ENCODE measurements around the gene OMP. TPM values are rescaled to one million over a fixed set of nuclear protein-coding genes. Genes with fewer than 3 reads are reported as not detected.

OMP gene
- total and polyA plus RNA-seq, 3 experiments from 2014 or later: not detected

GRCh38 chr11:77144196-77144856 is 41.7 kb downstream of the OMP start:
- peaks cover 9% of the 10 kb centered on the region for H3K4me1 ChIP-seq (ENCODE audit: insufficient read depth, low read length)
- H3K36me3 Mint-ChIP-seq: no peaks in the 10 kb centered on the region
- no peak overlapping the region for H3K27ac ChIP-seq (ENCODE audit: low read depth, low read length)
- H3K27me3 Mint-ChIP-seq: peaks cover 0 to under 1% of the 10 kb centered on the region in 2 donors
- no peaks in the 10 kb centered on the region for H3K27me3 ChIP-seq (ENCODE audit: insufficient read depth, low read length, poor library complexity, severe bottlenecking)
- H3K9me3 Mint-ChIP-seq: no peaks in the 10 kb centered on the region
- no peak overlapping the region for H3K4me3 Mint-ChIP-seq
- CTCF ChIA-PET: interaction anchor here (3.3 kb wide), 1 partner anchor 17 kb away, joined by 13 read pairs; the partner anchor contains the start of gene MYO7A
- no peak overlapping the region for H3K4me3 ChIP-seq (ENCODE audit: low read length)
- no peaks in the 10 kb centered on the region for H3K9me3 ChIP-seq (ENCODE audit: low read length)
- H3K36me3 ChIP-seq (ENCODE audit: insufficient read depth, low read length): no peaks in the 10 kb centered on the region
- peak overlapping the region in 1 of 8 donors; percentile 38 for H3K27ac Mint-ChIP-seq
- H3K4me1 Mint-ChIP-seq: peaks cover 27 to 46% (median 38%) of the 10 kb centered on the region in 3 donors
- DNase-seq: no peak
- POLR2A ChIA-PET: no interaction called here

- peak overlapping the region in 2 of 8 donors; percentile 30 to 40 for H3K27ac Mint-ChIP-seq
- Histone ChIP-seq H3K4me3 (ENCODE audit: low read length) (no peak overlapping the region), H3K36me3 (ENCODE audit: insufficient read depth, low read length) (no peaks in the 10 kb centered on the region), H3K27me3 (ENCODE audit: insufficient read depth, low read length, poor library complexity, severe bottlenecking) (no peaks in the 10 kb centered on the region), H3K9me3 (ENCODE audit: low read length) (no peaks in the 10 kb centered on the region), H3K4me1 (ENCODE audit: insufficient read depth, low read length) (peaks cover 9% of the 10 kb centered on the region), H3K27ac (ENCODE audit: low read depth, low read length) (no peak overlapping the region)
- no peaks in the 10 kb centered on the region for H3K9me3 Mint-ChIP-seq
- DNase-seq: no peak
- H3K36me3 Mint-ChIP-seq: no peaks in the 10 kb centered on the region
- H3K4me3 Mint-ChIP-seq: no peak overlapping the region
- no peaks in the 10 kb centered on the region for H3K27me3 Mint-ChIP-seq
- ChIA-PET POLR2A (no interaction called here), CTCF (interaction anchor here (3.3 kb wide), 1 partner anchor 17 kb away, joined by 13 read pairs; the partner anchor contains the start of gene MYO7A)
- peaks cover 27 to 46% (median 38%) of the 10 kb centered on the region in 3 donors for H3K4me1 Mint-ChIP-seq
Measured at GRCh38 chr11:77144857-77145428, 42.3 kb downstream of the OMP start.

- H3K4me1 Mint-ChIP-seq: peaks cover 32 to 52% (median 41%) of the 10 kb centered on the region in 3 donors
Measured at GRCh38 chr11:77146261-77147035, 43.8 kb downstream of the OMP start.

DNA sequence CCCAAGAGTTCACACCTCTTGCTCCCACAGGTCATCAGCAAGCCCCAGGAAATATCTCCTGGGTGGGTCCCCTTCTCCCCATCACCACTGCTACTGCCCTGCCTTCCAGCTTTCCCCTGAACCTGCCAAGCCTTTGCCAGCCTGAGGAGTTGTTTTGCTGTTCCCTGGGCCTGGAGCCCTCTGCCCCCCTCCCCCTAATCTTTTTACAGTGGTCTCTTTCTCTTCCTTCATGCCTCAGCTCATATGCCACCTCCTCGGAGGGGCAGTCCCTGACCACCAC is 44.3 kb downstream of the OMP start:
- no peaks in the 10 kb centered on the region for H3K9me3 Mint-ChIP-seq
- H3K4me3 Mint-ChIP-seq: peak overlapping the region in 3 of 7 donors; percentile 45 to 78 (median 53)
- Histone ChIP-seq H3K27me3 (ENCODE audit: insufficient read depth, low read length, poor library complexity, severe bottlenecking) (no peaks in the 10 kb centered on the region), H3K27ac (ENCODE audit: low read depth, low read length) (no peak overlapping the region), H3K36me3 (ENCODE audit: insufficient read depth, low read length) (no peaks in the 10 kb centered on the region), H3K9me3 (ENCODE audit: low read length) (no peaks in the 10 kb centered on the region), H3K4me3 (ENCODE audit: low read length) (no peak overlapping the region), H3K4me1 (ENCODE audit: insufficient read depth, low read length) (peaks cover 13% of the 10 kb centered on the region)
- peaks cover 35 to 52% (median 41%) of the 10 kb centered on the region in 3 donors for H3K4me1 Mint-ChIP-seq
- POLR2A ChIA-PET: no interaction called here
- no peaks in the 10 kb centered on the region for H3K27me3 Mint-ChIP-seq
- CTCF ChIA-PET: interaction anchor here (0.7 to 3.3 kb wide), 2 partner anchors 9 to 19 kb away, joined by 3 to 13 read pairs; partner anchors contain the start of gene MYO7A
- no peak for DNase-seq
- peak overlapping the region; percentile 5 to 95 (median 58) for H3K27ac Mint-ChIP-seq
- H3K36me3 Mint-ChIP-seq: no peaks in the 10 kb centered on the region

More at GRCh38 chr11:77146261-77147035, 43.8 kb downstream of the OMP start:
- CTCF ChIA-PET: interaction anchor here (0.7 to 3.3 kb wide), 2 partner anchors 10 to 19 kb away, joined by 3 to 13 read pairs; partner anchors contain the start of gene MYO7A
- Histone ChIP-seq H3K9me3 (ENCODE audit: low read length) (no peaks in the 10 kb centered on the region), H3K27me3 (ENCODE audit: insufficient read depth, low read length, poor library complexity, severe bottlenecking) (no peaks in the 10 kb centered on the region), H3K4me1 (ENCODE audit: insufficient read depth, low read length) (peaks cover 9% of the 10 kb centered on the region), H3K36me3 (ENCODE audit: insufficient read depth, low read length) (no peaks in the 10 kb centered on the region), H3K4me3 (ENCODE audit: low read length) (no peak overlapping the region), H3K27ac (ENCODE audit: low read depth, low read length) (no peak overlapping the region)
- no peak for DNase-seq
- H3K9me3 Mint-ChIP-seq: no peaks in the 10 kb centered on the region
- POLR2A ChIA-PET: no interaction called here
- H3K27ac Mint-ChIP-seq: peak overlapping the region in 3 of 8 donors; percentile 81 to 96 (median 84)
- H3K27me3 Mint-ChIP-seq: no peaks in the 10 kb centered on the region
- peak overlapping the region in 4 of 7 donors; percentile 13 to 78 (median 63) for H3K4me3 Mint-ChIP-seq
- no peaks in the 10 kb centered on the region for H3K36me3 Mint-ChIP-seq

DNA sequence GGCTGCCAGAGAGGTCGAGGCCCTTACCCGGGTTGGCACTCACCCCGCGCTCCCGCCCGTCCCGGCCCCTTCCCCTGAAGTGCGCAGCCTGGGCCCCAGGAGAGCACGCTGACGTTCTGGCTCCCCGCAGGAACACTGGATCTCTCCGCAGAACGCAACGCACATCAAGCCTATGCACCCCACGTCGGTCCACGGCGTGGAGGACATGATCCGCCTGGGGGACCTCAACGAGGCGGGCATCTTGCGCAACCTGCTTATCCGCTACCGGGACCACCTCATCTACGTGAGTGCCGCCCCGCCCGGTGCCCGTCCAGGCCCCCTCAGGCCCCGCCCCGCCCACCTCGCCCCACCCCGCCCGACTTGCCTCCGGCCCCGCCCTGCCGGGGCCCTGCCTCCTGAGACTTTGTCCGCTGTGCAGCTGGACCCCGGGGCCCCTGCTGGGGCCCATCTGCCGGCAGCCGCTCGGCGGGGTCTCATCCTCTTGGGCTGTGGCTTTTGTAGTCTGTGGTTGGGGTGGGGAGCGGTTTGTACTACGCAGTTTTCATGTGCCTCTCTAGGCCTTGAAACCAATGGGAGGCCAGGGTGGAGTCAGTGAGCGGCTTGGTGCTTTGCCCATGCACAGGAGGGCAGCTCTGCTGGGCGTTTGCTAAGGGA is 45.2 kb downstream of the OMP start:
- DNase-seq: peak; percentile 34 to 68 (median 44)
- H3K36me3 Mint-ChIP-seq: no peaks in the 10 kb centered on the region
- no peaks in the 10 kb centered on the region for H3K36me3 ChIP-seq (ENCODE audit: insufficient read depth, low read length)
- H3K27me3 Mint-ChIP-seq: no peaks in the 10 kb centered on the region
- POLR2A ChIA-PET: interaction anchor here (1.2 kb wide), 1 partner anchor 31 kb away, joined by 4 read pairs; no protein-coding TSS in a partner anchor
- CTCF ChIA-PET: interaction anchor here (3.2 to 3.3 kb wide), 2 partner anchors 20 kb away, joined by 13 to 14 read pairs; partner anchors contain the start of gene MYO7A
- H3K4me1 ChIP-seq (ENCODE audit: insufficient read depth, low read length): peaks cover 15% of the 10 kb centered on the region
- H3K4me3 Mint-ChIP-seq: peak overlapping the region; percentile 60 to 86 (median 76)
- peak overlapping the region in 7 of 8 donors; percentile 59 to 95 (median 83) for H3K27ac Mint-ChIP-seq
- peaks cover 37 to 52% (median 41%) of the 10 kb centered on the region in 3 donors for H3K4me1 Mint-ChIP-seq
- peak overlapping the region; percentile 47 for H3K4me3 ChIP-seq (ENCODE audit: low read length)
- no peak overlapping the region for H3K27ac ChIP-seq (ENCODE audit: low read depth, low read length)
- no peaks in the 10 kb centered on the region for H3K9me3 Mint-ChIP-seq
- H3K9me3 ChIP-seq (ENCODE audit: low read length): no peaks in the 10 kb centered on the region
- H3K27me3 ChIP-seq (ENCODE audit: insufficient read depth, low read length, poor library complexity, severe bottlenecking): no peaks in the 10 kb centered on the region

DNA sequence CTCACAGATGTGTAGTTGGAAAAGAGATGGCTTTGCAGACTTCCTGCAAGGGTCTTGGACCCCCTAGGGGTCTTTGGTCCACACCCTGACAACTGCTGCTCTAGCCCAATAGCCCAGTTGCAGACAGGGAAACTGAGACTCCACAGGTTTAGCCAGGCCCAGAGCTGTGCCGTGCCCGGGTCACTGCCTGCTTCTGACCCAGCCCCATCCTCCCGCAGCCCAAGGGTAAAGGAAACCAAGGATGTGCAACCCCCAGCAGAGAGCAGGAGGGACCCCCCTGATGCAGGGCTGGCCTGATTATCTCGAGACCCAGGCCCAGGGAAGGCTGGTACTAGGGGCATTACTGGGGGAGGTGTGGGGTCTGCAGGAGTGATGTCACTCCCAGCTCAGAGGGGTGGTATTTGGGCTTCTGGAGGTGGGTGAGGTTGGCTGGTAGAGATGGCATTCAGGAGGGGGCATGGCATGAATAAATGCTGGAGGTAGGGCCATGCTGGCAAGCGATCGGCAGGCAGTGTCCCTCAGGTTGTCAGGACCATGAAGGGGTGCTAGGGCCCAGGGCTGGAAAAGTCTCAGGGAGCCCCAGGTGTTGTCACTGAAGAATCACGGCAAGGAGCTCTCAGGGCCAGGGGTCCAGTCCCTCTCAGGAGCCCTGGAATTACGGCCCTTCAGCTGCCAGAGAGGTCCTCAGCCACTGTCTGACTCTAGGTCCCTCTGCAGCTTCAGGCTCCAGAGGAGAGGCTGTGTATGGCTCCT is 46.5 kb downstream of the OMP start:
- Mint-ChIP-seq H3K4me1 (peaks cover 42 to 53% (median 45%) of the 10 kb centered on the region in 3 donors), H3K4me3 (peak overlapping the region in 1 of 7 donors; percentile 25), H3K36me3 (no peaks in the 10 kb centered on the region), H3K27ac (peak overlapping the region in 3 of 8 donors; percentile 52 to 70 (median 60)), H3K9me3 (no peaks in the 10 kb centered on the region), H3K27me3 (no peaks in the 10 kb centered on the region)
- POLR2A ChIA-PET: interaction anchor here (1.2 kb wide), 1 partner anchor 33 kb away, joined by 4 read pairs; no protein-coding TSS in a partner anchor
- Histone ChIP-seq H3K27me3 (ENCODE audit: insufficient read depth, low read length, poor library complexity, severe bottlenecking) (no peaks in the 10 kb centered on the region), H3K4me3 (ENCODE audit: low read length) (no peak overlapping the region), H3K36me3 (ENCODE audit: insufficient read depth, low read length) (no peaks in the 10 kb centered on the region), H3K9me3 (ENCODE audit: low read length) (no peaks in the 10 kb centered on the region), H3K27ac (ENCODE audit: low read depth, low read length) (no peak overlapping the region), H3K4me1 (ENCODE audit: insufficient read depth, low read length) (peaks cover 21% of the 10 kb centered on the region)
- no peak for DNase-seq
- CTCF ChIA-PET: interaction anchor here (1.1 to 3.2 kb wide), 2 partner anchors 22 to 38 kb away, joined by 3 to 14 read pairs; partner anchors contain the start of gene MYO7A

Measured in CD8-positive, alpha-beta memory T cell (primary cell).